H1 (cell line): ENCODE measurements around the gene CCDC183.

Experiments used
- CTCF ChIP-seq, 3 experiments: IDR thresholded peaks; 1 replicate in 2 of 3; 2 replicates in 1 of 3; pipeline versions ENCODE4 v1.5.1 to v1.6.1; 2011; ENCODE audit warnings: low read length in 3 of 3, mild to moderate bottlenecking in 3 of 3, inconsistent platforms in 2 of 3, low read depth in 1 of 3, moderate library complexity in 1 of 3; ENCODE audit not compliant: insufficient read depth in 1 of 3; ENCODE audit errors: control extremely low read depth in 1 of 3
- JUND ChIP-seq: IDR thresholded peaks from 2 replicates; pipeline ENCODE4 v1.6.1; 2011; ENCODE audit warnings: mild to moderate bottlenecking, improper control_type of control experiment, low read length
- POLR2A ChIP-seq, 2 experiments: IDR thresholded peaks; 1 replicate in 1 of 2; 2 replicates in 1 of 2; pipeline ENCODE4 v1.6.1; 2011; ENCODE audit warnings: low read depth in 2 of 2, low read length in 2 of 2, mild to moderate bottlenecking in 2 of 2; ENCODE audit errors: control extremely low read depth in 1 of 2

- no peak for TF ChIP-seq CTCF (IDR thresholded peaks at IDR 0.05; ENCODE audit: control extremely low read depth in 1 of 3, insufficient read depth in 1 of 3, low read depth in 1 of 3, low read length in 3 of 3)
- no peak for TF ChIP-seq JUND
- no peak for TF ChIP-seq POLR2A (IDR thresholded peaks at IDR 0.05; ENCODE audit: control extremely low read depth in 1 of 2, low read depth in 2 of 2, low read length in 2 of 2)
These were observed 54.1 kb downstream of the CCDC183 start for GRCh38 chr9:136849960-136850865.
